Measurements from ENCODE around the gene PGBD5.
A peak's percentile ranks its signal among the peaks of the same experiment; 100 is the strongest.

The PGBD5 gene

GRCh38 chr1:230371923-230372703 is 54.0 kb downstream of the PGBD5 start:
- DNase-seq: no peak

GRCh38 chr1:230370109-230370508 is 56.0 kb downstream of the PGBD5 start:
- no peak for DNase-seq

- no peak for DNase-seq
Observed at GRCh38 chr1:230368871-230369270, 57.3 kb downstream of the PGBD5 start.

GRCh38 chr1:230368363-230368762 is 57.8 kb downstream of the PGBD5 start:
- DNase-seq: no peak

GRCh38 chr1:230366504-230366915 is 59.6 kb downstream of the PGBD5 start:
- DNase-seq: no peak

GRCh38 chr1:230365723-230366307 is 60.3 kb downstream of the PGBD5 start:
- DNase-seq: peak; percentile 39

GRCh38 chr1:230362949-230363348 is 63.2 kb downstream of the PGBD5 start:
- DNase-seq: no peak

- no peak for DNase-seq
Observed at GRCh38 chr1:230361941-230362340, 64.2 kb downstream of the PGBD5 start.

GRCh38 chr1:230359992-230360668 is 66.0 kb downstream of the PGBD5 start:
- DNase-seq: no peak

GRCh38 chr1:230356869-230357794 is 69.0 kb downstream of the PGBD5 start:
- peak; percentile 57 for DNase-seq

- DNase-seq: no peak
Observed at GRCh38 chr1:230356190-230356589, 69.9 kb downstream of the PGBD5 start.

GRCh38 chr1:230355594-230355993 is 70.5 kb downstream of the PGBD5 start:
- no peak for DNase-seq

GRCh38 chr1:230355128-230355527 is 71.0 kb downstream of the PGBD5 start:
- no peak for DNase-seq

GRCh38 chr1:230354005-230354404 is 72.1 kb downstream of the PGBD5 start:
- DNase-seq: no peak

GRCh38 chr1:230352537-230352936 is 73.6 kb downstream of the PGBD5 start:
- DNase-seq: no peak

GRCh38 chr1:230351983-230352382 is 74.1 kb downstream of the PGBD5 start:
- DNase-seq: no peak

GRCh38 chr1:230351514-230351913 is 74.6 kb downstream of the PGBD5 start:
- DNase-seq: no peak

GRCh38 chr1:230350208-230350921 is 75.8 kb downstream of the PGBD5 start:
- DNase-seq: no peak

- no peak for DNase-seq
Observed at GRCh38 chr1:230349020-230349393, 77.1 kb downstream of the PGBD5 start.

- no peak for DNase-seq
Observed at GRCh38 chr1:230348386-230349019, 77.6 kb downstream of the PGBD5 start.

GRCh38 chr1:230347896-230348295 is 78.2 kb downstream of the PGBD5 start:
- DNase-seq: no peak

Data from NCI-H345 (cell line).